GM23338 (cell line): ENCODE measurements around the gene RTKN. TPM values are rescaled to one million over a fixed set of nuclear protein-coding genes. Genes with fewer than 3 reads are reported as not detected.

Experiments used
- ATAC-seq: fragments of 200-7000 bp; cut with Tn5 transposase; 3 replicates; pipeline ENCODE4 v1.9.1; 2020
- DNase-seq: peaks from one replicate; pipeline ENCODE4 v3.0.0-alpha.2; 2015; ENCODE audit warnings: low spot score
- H2AFZ ChIP-seq: fragments of 200-600 bp; sonication (generic); 2 replicates; pipeline ENCODE4 v1.8.0; 2016; ENCODE audit warnings: antibody characterized with exemption, mild to moderate bottlenecking, moderate library complexity
- H3F3A ChIP-seq: fragments of 200-600 bp; sonication (generic); replicated peaks from 2 replicates; pipeline ENCODE4 v1.8.0; 2017; ENCODE audit warnings: antibody characterized with exemption, mixed run types, low read depth
- H3K27ac ChIP-seq: fragments of 200-600 bp; sonication (generic); 2 replicates; pipeline ENCODE4 v1.6.1; 2016; ENCODE audit warnings: low read depth
- H3K27me3 ChIP-seq: fragments of 200-600 bp; sonication (generic); 2 replicates; pipeline ENCODE4 v1.8.0; 2016; ENCODE audit warnings: mild to moderate bottlenecking, mixed run types, moderate library complexity; ENCODE audit not compliant: insufficient read depth
- H3K36me3 ChIP-seq: fragments of 200-600 bp; sonication (generic); 2 replicates; pipeline ENCODE4 v1.8.0; 2016; ENCODE audit warnings: mild to moderate bottlenecking; ENCODE audit not compliant: insufficient read depth
- H3K4me1 ChIP-seq: fragments of 200-600 bp; sonication (generic); 2 replicates; pipeline ENCODE4 v1.8.0; 2016; ENCODE audit warnings: mild to moderate bottlenecking, moderate library complexity; ENCODE audit not compliant: insufficient read depth
- H3K4me2 ChIP-seq: fragments of 200-600 bp; sonication (generic); 2 replicates; pipeline ENCODE4 v1.7.1; 2017; ENCODE audit warnings: mixed run types
- H3K4me3 ChIP-seq: fragments of 200-600 bp; sonication (generic); 2 replicates; pipeline ENCODE4 v1.6.1; 2016; ENCODE audit warnings: mixed run types
- H3K79me2 ChIP-seq: fragments of 200-600 bp; sonication (generic); replicated peaks from 2 replicates; pipeline ENCODE4 v1.8.0; 2017; ENCODE audit warnings: mild to moderate bottlenecking; ENCODE audit not compliant: insufficient read depth
- H3K9me2 ChIP-seq: fragments of 200-600 bp; sonication (generic); 2 replicates; pipeline ENCODE4 v1.8.0; 2017; ENCODE audit not compliant: insufficient read depth
- H4K20me1 ChIP-seq: fragments of 200-600 bp; sonication (generic); replicated peaks from 2 replicates; pipeline ENCODE4 v1.8.0; 2017; ENCODE audit warnings: mild to moderate bottlenecking; ENCODE audit not compliant: insufficient read depth
- H3K27ac Mint-ChIP-seq: 2 replicates; pipeline ENCODE4 v1.8.0; 2020; ENCODE audit warnings: inconsistent platforms, mild to moderate bottlenecking, moderate library complexity, mixed read lengths
- H3K27me3 Mint-ChIP-seq: 3 replicates; pipeline ENCODE4 v1.8.0; 2022; ENCODE audit warnings: low read depth, mild to moderate bottlenecking, moderate library complexity, mixed read lengths, inconsistent platforms; ENCODE audit not compliant: insufficient read depth, poor library complexity
- H3K36me3 Mint-ChIP-seq: 3 replicates; pipeline ENCODE4 v1.8.0; 2021; ENCODE audit warnings: low read depth, mild to moderate bottlenecking, inconsistent platforms, moderate library complexity, mixed read lengths
- H3K4me1 Mint-ChIP-seq: 3 replicates; pipeline ENCODE4 v1.8.0; 2020; ENCODE audit warnings: mild to moderate bottlenecking, inconsistent platforms, mixed read lengths
- H3K4me3 Mint-ChIP-seq: 3 replicates; pipeline ENCODE4 v1.8.0; 2021; ENCODE audit warnings: moderate library complexity, mild to moderate bottlenecking, inconsistent platforms, mixed read lengths
- H3K9me3 Mint-ChIP-seq: 3 replicates; pipeline ENCODE4 v1.8.0; 2020; ENCODE audit warnings: moderate library complexity, mild to moderate bottlenecking, inconsistent platforms, mixed read lengths
- ETS1 ChIP-seq: IDR thresholded peaks from 2 replicates; pipeline ENCODE4 v1.6.1; 2016; ENCODE audit warnings: antibody characterized with exemption
- EZH2 ChIP-seq: fragments of 200-600 bp; sonication (generic); IDR thresholded peaks from one replicate; pipeline ENCODE4 v1.8.0; 2017; ENCODE audit warnings: antibody characterized with exemption, mild to moderate bottlenecking, low read depth; ENCODE audit not compliant: unreplicated experiment
- EZH2phosphoT487 ChIP-seq: fragments of 200-600 bp; sonication (generic); IDR thresholded peaks from one replicate; pipeline ENCODE4 v1.8.1; 2018; ENCODE audit warnings: antibody characterized with exemption; ENCODE audit not compliant: unreplicated experiment
- POLR2AphosphoS5 ChIP-seq: IDR thresholded peaks from 2 replicates; pipeline ENCODE4 v1.6.1; 2016; ENCODE audit warnings: antibody characterized with exemption, low read depth
- ZNF462 ChIP-seq: fragments of 250-450 bp; sonication (Bioruptor Pico); IDR thresholded peaks from 2 replicates; pipeline ENCODE4 v1.5.0; 2020; ENCODE audit warnings: mild to moderate bottlenecking, moderate library complexity
- polyA plus RNA-seq: library from polyadenylated mRNA; unstranded; fragments of >200 nt; fragmentation: Nextera tagmentation; extraction: Ambion mirVana; gene quantifications from 2 replicates; pipeline ENCODE4 v1.2.1, GENCODE V29; 2016
- total RNA-seq: library from RNA; depleted of rRNA; stranded (reverse); fragments of >200 nt; shearing (Covaris generic); gene quantifications from 2 replicates; pipeline ENCODE4 v1.2.3, GENCODE V29; 2014

Gene RTKN
- total and polyA plus RNA-seq, 2 experiments from 2014 or later: 24.5 to 50.0 TPM

GRCh38 chr2:74430502-74430901 lies 11.2 kb downstream of the RTKN start:
- Histone ChIP-seq H3K36me3 (peaks cover 8% of the 10 kb centered on the region; the same call in 1 of the 2 replicates), H3K4me1 (no peaks in the 10 kb centered on the region), H3F3A (0 out of 2 replicates have a peak, but pooled peaks cover 7% of the 10 kb centered on the region), H3K27me3 (no peaks in the 10 kb centered on the region), H3K9me2 (no peaks in the 10 kb centered on the region), H3K79me2 (peaks cover 17% of the 10 kb centered on the region), H2AFZ (no peak overlapping the region), H3K27ac (no peak overlapping the region), H3K4me3 (no peak overlapping the region), H3K4me2 (no peak overlapping the region), H4K20me1 (peaks cover 16% of the 10 kb centered on the region)
- peaks cover 5% of the 10 kb centered on the region for H3K27me3 Mint-ChIP-seq
- H3K4me3 Mint-ChIP-seq: no peak overlapping the region
- peaks cover 2% of the 10 kb centered on the region; the same call in 1 of the 3 replicates for H3K4me1 Mint-ChIP-seq
- peaks cover 73% of the 10 kb centered on the region for H3K36me3 Mint-ChIP-seq
- DNase-seq (no peak), ATAC-seq (no peak)
- H3K9me3 Mint-ChIP-seq: no peaks in the 10 kb centered on the region
- no peak overlapping the region for H3K27ac Mint-ChIP-seq
- TF ChIP-seq ETS1 (no peak), EZH2 (no peak), EZH2phosphoT487 (no peak), ZNF462 (CRISPR knock-in tag) (no peak), POLR2AphosphoS5 (no peak)
